ENCODE results near the gene ATP8B3.
A peak's percentile ranks its signal among the peaks of the same experiment; 100 is the strongest.

Gene ATP8B3

GRCh38 chr19:1810439-1811160, 1.5 kb downstream of the ATP8B3 start:
- no peak for TF ChIP-seq CREB1 (IDR thresholded peaks at IDR 0.05; ENCODE audit: low read depth)
- no peak for TF ChIP-seq NFIC (IDR thresholded peaks at IDR 0.05)
- TF ChIP-seq TEAD4 (IDR thresholded peaks at IDR 0.05), result no peak

- TF ChIP-seq TAF1 (IDR thresholded peaks at IDR 0.05; ENCODE audit: low read depth) (no peak), USF1 (IDR thresholded peaks at IDR 0.05) (no peak), TEAD4 (IDR thresholded peaks at IDR 0.05) (no peak), ZBTB7A (IDR thresholded peaks at IDR 0.05; ENCODE audit: low read depth) (no peak), CEBPB (IDR thresholded peaks at IDR 0.05) (no peak), EP300 (IDR thresholded peaks at IDR 0.05; ENCODE audit: borderline replicate concordance) (no peak), YY1 (IDR thresholded peaks at IDR 0.05; ENCODE audit: low read depth) (no peak), CREB1 (IDR thresholded peaks at IDR 0.05; ENCODE audit: low read depth) (no peak), RAD21 (IDR thresholded peaks at IDR 0.05; ENCODE audit: low read depth) (no peak), NFIC (IDR thresholded peaks at IDR 0.05) (no peak), MAX (IDR thresholded peaks at IDR 0.05) (no peak), EGR1 (IDR thresholded peaks at IDR 0.05) (no peak), TCF12 (IDR thresholded peaks at IDR 0.05; ENCODE audit: low read depth) (no peak), FOXM1 (IDR thresholded peaks at IDR 0.05; ENCODE audit: borderline replicate concordance, low read depth) (no peak), REST (IDR thresholded peaks at IDR 0.05; ENCODE audit: low read depth) (no peak)
Observed at GRCh38 chr19:1809678-1810077, 2.4 kb downstream of the ATP8B3 start.

GRCh38 chr19:1808395-1808731, 3.7 kb downstream of the ATP8B3 start:
- TF ChIP-seq CREB1 (IDR thresholded peaks at IDR 0.05; ENCODE audit: low read depth) (no peak), TEAD4 (IDR thresholded peaks at IDR 0.05) (no peak), CEBPB (IDR thresholded peaks at IDR 0.05) (no peak), ZBTB7A (IDR thresholded peaks at IDR 0.05; ENCODE audit: low read depth) (no peak)

GRCh38 chr19:1807695-1808394, 4.2 kb downstream of the ATP8B3 start:
- TF ChIP-seq TCF12 (IDR thresholded peaks at IDR 0.05; ENCODE audit: low read depth) (no peak), TAF1 (IDR thresholded peaks at IDR 0.05; ENCODE audit: low read depth) (no peak), CEBPB (IDR thresholded peaks at IDR 0.05) (no peak), RAD21 (IDR thresholded peaks at IDR 0.05; ENCODE audit: low read depth) (no peak)

GRCh38 chr19:1807030-1807694, 4.9 kb downstream of the ATP8B3 start:
- TF ChIP-seq TAF1 (IDR thresholded peaks at IDR 0.05; ENCODE audit: low read depth) (no peak), NFIC (IDR thresholded peaks at IDR 0.05) (peak; percentile 50; the same call in 1 of the 2 replicates)

- TF ChIP-seq TCF12 (IDR thresholded peaks at IDR 0.05; ENCODE audit: low read depth), result no peak
- no peak for TF ChIP-seq EGR1 (IDR thresholded peaks at IDR 0.05)
- TF ChIP-seq NFIC (IDR thresholded peaks at IDR 0.05), result no peak
- TF ChIP-seq CREB1 (IDR thresholded peaks at IDR 0.05; ENCODE audit: low read depth), result no peak
- TF ChIP-seq TEAD4 (IDR thresholded peaks at IDR 0.05), result no peak
- TF ChIP-seq CEBPB (IDR thresholded peaks at IDR 0.05), result no peak
Observed at GRCh38 chr19:1806184-1807029, 5.7 kb downstream of the ATP8B3 start.

- TF ChIP-seq TEAD4 (IDR thresholded peaks at IDR 0.05) (no peak), TAF1 (IDR thresholded peaks at IDR 0.05; ENCODE audit: low read depth) (no peak), CREB1 (IDR thresholded peaks at IDR 0.05; ENCODE audit: low read depth) (no peak), FOXM1 (IDR thresholded peaks at IDR 0.05; ENCODE audit: borderline replicate concordance, low read depth) (no peak), ZBTB7A (IDR thresholded peaks at IDR 0.05; ENCODE audit: low read depth) (no peak), EGR1 (IDR thresholded peaks at IDR 0.05) (no peak), MAX (IDR thresholded peaks at IDR 0.05) (no peak), REST (IDR thresholded peaks at IDR 0.05; ENCODE audit: low read depth) (no peak), YY1 (IDR thresholded peaks at IDR 0.05; ENCODE audit: low read depth) (no peak), CEBPB (IDR thresholded peaks at IDR 0.05) (no peak), TCF12 (IDR thresholded peaks at IDR 0.05; ENCODE audit: low read depth) (no peak), NFIC (IDR thresholded peaks at IDR 0.05) (no peak), USF1 (IDR thresholded peaks at IDR 0.05) (no peak), RAD21 (IDR thresholded peaks at IDR 0.05; ENCODE audit: low read depth) (no peak), EP300 (IDR thresholded peaks at IDR 0.05; ENCODE audit: borderline replicate concordance) (no peak)
Observed at GRCh38 chr19:1805401-1806183, 6.5 kb downstream of the ATP8B3 start.

All from Ishikawa (cell line).